Dermis microvascular lymphatic vessel endothelial cell (primary cell): ENCODE results near the gene TOM1L2. TPM values are rescaled to one million over a fixed set of nuclear protein-coding genes. Genes with fewer than 3 reads are reported as not detected.

Experiments
- DNase-seq, 2 donors: peaks; one replicate each; pipeline versions ENCODE4 v3.0.0 to v3.0.0-alpha.2; 2010; ENCODE audit warnings: low read depth in 2 of 2
- total RNA-seq: library from RNA; depleted of rRNA; stranded (reverse); fragments of >200 nt; gene quantifications from 2 replicates; pipeline ENCODE4 v1.2.1, GENCODE V29; 2014

Gene TOM1L2
- total RNA-seq, 1 donor from 2014 or later = 11.2 TPM

DNA sequence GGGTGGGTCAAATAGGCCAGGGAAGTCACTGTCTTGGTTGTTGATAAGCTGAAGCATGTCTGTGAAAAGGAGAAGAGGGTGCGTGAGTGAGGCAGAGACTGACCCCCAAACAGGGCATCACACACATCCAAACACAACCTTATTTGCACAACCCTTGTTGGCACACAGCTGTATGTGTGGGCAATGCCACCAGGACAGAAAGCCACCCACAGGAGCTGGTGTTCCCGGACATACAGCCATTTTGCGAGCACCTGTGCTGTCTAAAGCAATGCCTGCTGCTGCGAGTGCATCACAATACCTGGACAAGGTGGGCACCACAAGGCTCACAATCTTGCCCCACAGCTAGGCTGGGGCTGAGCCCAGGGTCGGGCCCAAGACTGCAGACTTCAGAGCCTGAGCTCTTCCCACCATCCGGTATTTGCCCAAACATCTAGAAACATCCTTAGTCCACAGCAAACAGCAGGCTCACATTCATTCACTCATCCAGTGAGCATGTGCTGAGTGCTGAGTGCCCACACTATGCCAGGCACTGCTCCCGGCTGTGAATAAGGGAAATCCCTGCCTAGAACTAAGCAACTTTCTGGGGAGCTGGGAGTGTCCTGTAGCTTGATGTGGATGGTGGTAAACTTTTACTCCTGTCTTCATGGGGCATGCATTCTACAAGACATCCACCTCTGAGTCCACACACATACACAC, 151.6 kb downstream of the TOM1L2 start:
- no peak for DNase-seq

DNA sequence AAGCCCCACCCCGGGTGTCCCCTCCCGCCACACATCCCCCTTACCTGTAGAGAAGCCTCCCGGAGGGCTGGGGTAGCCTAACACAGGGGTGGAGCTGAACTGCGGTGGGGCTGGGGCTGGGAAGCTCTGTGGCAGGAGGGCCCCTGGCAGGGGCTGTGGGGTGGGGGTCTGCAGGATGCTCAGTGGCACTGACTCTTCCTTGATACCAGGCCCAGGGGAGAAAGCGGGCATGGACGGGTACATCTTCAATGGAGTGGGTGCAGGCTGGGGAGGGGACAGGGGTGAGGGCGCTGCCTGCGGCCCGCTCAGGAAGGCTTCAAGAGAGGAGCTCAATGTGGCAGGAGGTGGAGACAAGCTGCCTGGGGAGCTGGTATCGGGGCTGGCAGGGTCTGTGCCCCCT, 152.2 kb downstream of the TOM1L2 start:
- DNase-seq = no peak

DNA sequence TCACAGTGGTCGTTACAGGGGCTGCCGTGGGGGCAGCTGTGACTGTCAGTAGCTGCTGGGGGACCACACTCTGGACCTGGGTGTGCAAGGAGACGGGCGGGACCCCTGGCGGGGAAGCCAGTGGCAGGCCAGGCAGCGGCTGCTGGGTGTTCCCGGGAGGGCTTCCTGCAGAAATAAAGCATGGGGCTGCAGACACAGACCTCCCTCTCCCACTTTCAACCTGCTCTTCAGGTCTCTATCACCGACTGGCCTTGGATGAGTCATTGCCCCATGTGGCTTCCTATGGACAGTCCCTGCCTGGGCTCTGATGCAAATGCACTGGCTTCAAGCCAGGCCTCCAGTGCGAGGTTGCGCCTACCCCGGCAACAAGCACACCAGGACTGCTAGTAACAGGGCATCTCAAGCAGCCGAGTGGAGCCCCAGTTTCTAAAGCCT, 152.6 kb downstream of the TOM1L2 start:
- peak; percentile 92 to 96 for DNase-seq

DNA sequence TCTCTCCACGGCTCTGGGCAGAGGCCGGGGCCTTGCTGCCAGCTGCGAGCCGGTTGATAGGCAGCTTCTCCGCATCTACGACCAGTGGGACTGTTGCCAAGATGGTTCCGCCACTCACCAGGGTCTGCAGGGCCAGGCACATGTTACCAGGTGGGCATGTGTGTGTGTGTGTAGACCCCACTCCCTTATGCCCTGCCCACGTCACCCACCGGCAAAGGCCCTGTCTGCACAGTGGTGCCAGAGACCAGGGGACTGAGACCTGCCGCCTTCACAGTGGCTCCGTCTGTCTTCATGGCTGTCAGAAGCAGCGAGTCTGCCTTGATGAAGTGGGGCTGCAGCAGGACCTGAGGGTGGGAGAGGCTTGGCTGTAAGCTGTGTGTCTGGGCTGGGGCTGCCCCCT, 153.1 kb downstream of the TOM1L2 start:
- no peak for DNase-seq

DNA sequence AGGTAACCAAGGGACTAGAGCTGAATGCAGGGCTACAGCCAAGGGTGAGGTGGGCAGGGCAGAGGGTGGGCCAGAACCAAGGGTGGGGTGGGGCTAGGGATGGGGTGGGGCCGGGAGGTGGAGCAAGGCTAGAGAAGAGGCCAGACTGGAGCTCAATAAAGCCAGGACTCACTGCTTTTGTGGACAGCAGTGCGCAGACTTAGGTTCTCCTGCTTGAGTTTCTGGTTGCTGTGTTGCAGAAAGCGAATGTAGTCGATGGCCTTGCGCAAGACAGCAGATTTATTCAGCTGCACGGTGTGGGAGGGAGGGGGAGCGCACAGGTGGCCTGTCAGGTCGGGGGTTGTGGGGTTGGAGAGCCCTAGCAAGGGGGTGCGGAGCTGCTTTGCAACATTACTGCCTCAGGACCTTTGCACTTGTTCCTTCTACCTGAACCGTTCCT, 154.1 kb downstream of the TOM1L2 start:
- no peak for DNase-seq

DNA sequence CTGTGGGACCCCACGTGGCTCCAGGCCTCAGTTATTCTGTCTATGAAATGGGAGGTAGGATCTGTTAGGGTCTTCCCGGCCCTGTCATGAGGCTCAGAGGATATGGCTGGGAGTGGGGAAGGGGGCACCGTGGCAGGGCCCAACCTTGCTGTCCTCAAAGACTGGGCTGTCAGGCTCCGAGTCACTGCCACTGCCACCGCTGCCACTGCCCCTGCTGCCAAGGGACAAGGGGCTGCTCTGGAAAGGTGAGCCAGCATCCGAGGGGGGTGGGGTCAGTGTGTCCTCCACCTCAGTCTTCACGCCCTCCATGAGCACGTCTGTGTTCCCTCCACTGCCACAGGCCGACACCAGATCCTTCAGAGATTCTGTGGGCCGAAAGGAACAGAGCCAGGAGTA, 154.7 kb downstream of the TOM1L2 start:
- no peak for DNase-seq

DNA sequence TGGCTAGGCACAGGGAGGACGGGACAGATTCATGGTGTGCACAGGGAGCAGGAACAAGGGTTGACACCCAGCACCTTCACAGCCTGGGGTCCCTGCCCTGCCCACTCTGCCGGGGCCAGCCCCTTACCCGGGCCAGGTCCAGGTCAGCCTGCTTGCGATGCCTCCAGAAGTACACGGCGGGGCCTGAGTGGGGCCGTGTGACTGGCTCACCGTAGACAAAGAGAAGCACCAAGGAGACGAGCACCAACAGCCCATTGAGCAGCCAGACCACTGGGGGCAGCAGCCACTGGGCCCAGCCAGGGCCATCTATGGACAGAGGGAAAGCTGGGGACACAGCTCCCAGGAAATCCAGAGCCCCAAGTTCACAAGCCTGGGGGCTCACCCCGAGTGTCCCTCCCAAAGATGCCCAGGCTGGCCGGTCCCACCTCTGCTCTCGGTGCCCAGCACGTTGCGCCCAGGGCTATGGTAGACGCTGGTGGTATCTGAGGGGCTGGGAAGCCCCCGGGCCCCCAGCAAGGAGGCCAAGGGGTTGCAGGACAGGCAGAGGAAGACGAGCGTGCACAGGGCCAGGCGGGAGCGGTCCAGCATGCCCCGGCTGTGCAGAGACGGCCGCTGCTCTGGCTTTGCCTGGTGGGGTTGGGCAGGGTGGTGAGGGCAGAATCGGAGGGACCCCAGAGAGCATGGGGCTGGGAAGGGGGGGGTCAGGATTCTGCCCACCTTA, 155.2 kb downstream of the TOM1L2 start:
- DNase-seq = no peak

DNA sequence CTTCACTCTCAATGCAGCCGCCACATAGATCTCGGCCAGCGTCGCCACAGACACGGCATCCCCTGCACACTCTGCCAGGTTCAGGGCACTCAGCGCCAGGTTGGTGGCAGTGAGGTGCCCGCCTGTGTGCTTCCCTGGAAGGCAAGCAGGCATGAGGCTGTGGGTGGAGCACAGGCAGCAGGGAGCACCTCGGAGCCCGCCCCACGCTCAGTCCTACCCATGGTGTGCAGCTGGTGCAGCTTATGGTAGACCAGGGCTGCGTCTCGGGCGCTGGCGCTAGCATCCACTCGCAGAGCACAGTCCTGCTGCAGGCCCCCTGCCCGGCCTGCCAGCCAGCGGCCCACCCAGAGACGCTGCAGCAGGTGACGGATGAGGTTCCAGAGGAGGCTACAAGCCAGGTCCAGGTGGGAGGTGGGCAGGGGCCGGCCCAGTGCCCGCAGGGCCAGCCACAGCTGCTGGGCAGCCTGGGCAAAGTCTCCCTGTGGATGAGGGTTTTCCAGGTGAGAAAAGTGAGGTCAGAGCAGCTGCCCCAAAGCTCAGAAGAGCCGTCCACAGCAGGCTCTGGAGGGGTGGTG, 155.9 kb downstream of the TOM1L2 start:
- DNase-seq = no peak

DNA sequence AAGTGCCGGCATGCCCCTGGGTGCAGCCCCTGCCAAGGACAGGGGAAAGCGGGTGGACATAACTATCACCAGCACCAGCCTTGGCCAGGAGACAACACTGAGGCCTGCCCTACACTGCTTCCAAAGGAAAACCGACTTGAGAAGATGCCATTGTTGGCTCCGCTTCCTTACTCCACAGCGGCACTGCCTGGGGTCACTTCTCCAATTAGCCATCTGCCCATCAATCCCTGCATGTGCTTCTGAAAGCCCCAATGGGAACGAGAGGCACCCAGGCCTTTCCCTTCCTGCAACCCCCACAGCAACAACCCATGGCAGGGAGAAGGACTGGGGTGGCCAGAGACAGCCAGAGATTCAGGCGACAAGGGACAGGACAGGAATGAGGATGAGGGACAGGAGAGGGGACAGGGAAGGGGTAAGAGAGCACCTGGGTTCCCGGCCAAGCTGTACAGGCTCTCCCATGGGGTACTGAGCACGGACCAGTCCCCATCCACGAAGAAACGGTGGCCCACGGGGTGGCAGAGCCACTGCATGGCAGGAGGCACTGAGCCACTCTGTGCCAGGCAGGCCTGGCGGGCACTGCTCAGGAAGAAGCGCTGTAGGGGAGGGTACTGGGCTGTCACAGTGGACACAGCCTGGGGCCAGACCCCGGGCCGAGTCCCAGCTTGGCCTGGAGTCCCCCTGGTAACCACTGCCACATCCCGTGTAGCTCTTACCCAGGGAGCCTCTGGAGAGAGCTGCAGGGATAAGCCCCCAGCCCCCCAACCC, 156.6 kb downstream of the TOM1L2 start:
- DNase-seq = no peak

DNA sequence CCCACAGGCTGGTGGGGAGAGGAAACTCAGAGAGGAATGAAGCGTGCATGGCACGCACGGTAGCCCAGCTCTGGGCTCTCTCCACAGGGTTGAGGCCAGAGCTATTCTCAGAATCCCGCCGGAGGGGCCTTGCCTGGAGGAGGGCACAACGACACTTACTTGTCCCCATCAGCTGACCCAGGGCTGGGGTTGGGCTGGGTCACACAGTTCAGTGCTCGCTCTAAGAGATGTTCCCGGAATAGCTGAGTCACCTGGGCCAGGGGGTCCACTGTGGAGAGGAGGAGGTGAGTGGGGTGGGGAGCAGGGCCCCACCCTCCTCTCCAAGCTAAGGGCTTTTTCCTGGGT, 157.2 kb downstream of the TOM1L2 start:
- DNase-seq = no peak

DNA sequence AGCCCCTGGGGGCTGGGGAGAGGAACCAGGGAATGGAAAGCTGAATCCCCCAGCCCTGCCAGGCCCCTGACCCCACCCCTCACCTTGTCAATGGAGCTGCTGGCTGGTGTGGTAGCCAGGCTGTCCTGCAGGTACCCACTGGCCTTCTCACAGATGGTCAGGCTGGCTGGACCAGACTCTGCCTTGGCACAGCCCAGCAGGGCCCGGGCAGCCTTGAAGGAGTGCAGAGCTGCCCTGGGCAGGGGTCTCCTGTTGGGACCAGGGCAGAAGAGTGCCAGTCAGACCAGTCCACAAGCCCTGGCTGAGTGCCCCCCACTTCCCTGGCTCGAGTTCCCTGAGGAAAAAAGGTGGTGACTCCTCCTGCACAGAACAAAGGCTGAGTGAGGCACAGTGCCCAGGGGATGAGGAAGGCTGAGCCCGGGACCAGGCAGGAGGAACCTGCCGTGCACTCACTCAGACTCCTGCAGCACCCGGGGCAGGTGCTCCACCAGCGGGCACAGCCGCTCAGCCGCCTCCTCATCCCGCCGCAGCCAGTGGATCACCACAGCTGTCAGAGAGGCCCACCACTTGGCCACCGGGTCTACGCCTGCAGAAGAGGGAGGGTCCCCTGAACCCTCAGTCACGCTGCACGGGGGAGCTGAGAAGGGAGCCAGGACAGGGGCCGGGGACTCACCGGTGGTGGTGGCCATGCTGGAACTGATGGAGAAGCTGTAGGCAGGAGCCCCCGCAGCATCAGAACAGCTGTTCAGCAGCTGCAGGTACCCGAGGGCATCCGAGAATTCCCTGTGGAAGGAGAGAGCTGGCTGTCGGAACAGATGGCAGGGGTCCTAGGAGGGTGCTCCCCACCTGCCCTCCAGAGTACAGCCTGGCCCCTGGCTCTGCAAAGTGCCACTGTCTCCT, 157.8 kb downstream of the TOM1L2 start:
- DNase-seq = no peak

DNA sequence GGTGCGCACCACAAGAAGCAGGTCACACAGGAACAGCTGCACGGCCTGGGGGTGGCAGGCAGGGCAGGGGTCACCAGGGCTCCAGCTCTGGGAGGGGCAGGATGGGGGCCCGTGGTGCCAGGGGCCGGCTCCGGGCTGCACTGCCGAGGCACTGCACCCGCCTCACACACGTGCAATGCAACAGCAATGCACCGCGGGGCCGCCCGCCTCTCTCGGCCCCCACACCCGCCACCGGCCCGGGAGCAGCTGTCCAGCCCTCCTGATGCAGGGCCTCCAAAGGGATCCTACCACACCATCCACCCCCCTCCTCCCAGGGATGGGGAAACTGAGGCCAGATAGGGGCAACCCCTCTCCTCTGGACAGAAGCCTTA, 158.5 kb downstream of the TOM1L2 start:
- no peak for DNase-seq

DNA sequence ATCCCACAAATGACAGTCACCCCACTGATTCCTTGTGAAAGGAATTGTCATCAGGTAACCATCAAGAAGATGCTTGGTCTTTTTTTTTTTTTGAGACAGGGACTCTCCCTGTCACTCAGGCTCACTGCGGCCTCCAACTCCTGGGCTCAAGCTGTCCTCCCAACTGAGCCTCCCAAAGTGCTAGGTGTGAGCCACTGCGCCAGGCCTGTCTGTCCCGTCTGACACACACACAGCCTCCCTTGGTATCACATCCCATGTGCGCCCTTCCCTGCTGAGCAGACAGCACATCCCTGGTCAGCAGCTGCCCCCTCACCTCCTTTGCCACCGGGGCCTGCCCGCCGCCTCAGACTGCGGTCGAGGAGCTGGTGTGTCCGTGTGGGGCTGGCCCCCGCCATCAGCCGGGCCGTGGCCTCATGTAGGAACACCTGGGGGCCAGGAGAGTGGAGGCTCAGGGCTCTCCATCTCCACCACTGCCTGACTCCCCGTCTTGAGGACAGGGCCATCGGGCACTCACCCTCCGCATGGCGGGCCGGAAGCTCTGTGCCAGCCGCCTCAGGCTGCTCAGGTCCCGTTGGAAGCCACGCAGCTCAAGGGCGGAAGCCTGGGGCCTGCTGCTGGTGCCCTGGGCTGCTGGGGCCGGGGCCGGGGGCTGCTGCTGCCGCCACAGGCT, 159.0 kb downstream of the TOM1L2 start:
- DNase-seq = no peak

DNA sequence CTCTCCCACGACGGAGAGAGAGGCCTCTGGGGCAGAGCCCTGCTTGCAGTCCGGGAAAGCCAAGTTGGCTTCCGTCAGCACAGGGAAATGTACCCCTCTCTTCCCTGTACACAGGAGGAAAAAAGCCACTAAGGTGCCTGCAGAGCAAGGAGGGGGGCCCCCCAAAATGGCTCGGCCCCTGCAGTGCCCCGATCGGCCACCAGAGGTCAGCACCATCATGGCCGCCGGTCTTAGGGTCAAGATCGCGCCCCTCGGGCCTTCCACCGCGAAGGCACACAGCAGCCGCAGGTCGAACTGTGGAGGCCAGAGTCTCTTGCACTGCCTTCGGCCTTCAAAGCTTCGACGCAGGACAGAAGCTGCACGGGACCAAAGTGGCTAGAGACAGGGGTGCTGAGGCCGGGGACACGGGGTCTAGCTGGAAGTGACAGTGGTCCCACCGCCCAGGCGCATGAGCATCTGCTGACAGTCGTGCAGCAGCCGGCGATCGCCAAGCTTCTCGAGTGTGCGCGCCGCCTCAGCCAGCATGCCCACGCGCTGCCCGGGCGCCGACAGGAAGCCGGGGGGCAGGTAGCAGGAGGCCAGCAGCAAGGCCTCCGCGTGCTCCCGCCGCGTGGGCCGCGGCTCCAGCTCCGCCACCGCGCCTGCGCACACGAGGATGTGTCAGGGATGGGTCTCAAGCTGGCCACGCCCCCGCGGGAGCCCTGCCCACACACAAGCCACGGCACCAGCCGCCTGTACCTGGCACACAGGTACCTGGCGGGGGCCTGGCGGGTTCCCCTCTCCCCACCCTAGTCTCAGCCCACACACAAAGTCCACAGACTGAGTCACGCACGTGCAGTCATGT, 159.8 kb downstream of the TOM1L2 start:
- DNase-seq = peak in 1 of 2 donors; percentile 53

DNA sequence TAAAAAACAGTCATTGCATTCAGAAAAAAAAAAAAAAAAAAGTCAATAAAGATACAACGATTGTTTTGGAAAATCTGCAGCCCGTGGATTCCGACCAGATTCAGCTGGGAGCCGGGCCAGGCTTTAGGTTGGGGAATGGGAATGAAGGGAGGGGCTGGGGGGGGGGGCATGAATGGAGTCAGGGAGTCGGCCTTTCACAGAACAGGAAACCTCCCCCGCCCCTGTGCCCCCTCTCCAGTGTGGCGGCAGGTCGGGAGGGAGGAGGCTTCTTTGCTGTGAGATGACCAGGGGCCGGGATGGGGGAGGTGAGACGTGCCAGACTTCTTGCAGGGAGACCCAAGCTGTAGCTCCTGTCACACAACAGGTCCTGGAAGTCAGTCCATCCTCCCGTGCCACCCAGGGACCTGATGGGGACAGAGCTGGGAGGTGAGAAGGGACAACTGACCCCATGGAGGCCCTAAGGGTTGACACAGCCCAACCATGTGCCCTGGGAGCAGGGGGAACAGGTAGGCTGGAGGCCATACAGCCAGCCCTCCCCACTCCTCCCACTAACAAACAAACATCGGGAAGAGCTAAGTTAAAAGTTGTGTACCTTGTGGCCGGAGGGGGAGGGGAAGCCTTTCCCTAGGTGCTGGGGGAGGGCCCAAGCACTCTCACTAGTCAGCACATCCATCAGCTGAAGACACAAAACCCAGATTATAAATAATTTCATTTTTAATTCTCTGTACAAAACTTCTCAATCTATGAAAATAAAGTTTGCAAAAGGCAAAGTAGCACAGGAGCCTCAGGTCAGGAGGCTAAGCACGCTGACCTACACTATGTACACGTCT, 160.6 kb downstream of the TOM1L2 start:
- no peak for DNase-seq

DNA sequence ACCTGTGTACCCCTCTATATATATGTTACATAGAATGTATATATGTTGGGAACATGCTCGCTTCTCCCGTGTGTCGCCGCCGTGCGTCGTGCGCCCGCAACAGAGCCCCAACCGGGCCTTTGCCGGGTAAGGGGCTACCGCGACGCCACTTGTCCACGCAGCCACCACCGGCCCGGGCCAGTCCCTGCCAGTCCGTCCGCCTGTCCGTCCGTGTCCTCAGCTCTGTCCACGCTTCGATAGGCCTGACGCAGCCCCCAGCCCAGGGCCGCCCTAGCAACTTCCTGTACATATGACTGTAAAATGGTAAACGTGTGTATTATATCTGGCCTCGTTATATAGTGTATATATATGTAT, 161.3 kb downstream of the TOM1L2 start:
- no peak for DNase-seq

DNA sequence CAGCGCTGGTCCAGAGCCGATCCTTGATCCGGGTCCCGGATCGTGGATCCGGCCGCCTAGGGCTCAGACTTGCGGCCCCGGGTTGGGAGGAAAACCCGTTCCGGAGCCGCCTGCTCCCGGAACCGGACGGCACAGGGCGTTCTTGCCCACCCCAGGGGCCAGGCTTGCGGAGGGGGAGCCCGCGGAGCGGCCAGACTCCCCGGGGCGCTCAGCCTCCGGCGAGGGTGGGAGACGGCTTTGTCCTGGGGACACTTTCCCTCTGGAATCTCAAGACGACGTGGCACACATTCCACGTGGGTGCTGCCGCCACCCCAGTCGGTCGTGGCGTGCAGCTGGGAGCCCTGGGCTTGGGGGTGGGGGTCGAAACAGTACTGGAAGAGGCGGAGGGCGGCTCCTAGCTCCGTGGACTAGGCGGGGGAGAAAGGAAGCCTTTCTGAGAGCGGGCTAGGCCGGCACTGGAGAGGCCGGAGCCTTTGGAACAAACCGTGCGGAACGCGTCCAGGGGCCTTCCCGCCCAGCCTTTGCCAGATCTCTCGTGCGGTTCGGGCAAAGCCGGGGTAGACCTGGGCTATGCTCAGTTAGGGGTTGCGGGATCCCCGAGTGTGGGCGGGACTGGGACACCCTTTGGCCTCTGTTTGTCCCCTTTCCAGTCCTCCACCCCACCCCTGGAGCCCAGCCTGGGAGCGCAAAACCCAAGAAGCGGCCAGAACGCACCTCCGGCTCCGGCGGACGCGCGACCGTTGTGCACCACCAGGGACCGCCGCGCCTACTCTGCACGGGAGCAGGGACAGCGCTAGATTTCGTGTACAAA, 161.9 kb downstream of the TOM1L2 start:
- DNase-seq = no peak

DNA sequence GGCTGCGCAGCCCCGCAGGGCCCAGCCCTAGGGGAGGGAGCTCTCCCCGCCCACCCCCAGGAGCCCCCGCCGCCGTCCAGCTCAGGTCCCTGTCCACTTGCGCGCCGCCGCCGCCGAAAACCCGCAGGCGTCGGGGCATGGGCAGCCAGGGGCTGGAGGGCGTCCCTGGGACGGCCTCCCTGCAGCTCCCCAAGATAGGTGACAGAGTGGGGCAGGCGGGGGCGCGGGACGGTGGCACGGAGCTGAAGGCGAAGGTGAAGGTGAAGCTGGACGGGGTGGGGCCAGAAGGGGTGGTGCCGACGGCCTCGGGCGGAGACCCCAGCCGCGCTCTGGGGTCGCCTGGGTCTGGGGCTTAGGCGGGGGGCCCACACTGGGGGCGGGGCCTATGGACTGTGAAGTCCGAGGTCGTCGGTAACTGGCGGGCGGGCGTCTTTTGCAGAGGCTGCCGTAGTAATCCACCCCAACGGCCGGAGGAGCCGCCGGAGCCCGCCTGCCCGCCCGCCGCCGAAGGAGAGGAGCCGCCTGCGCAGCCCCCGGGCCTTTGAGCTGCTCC, 162.6 kb downstream of the TOM1L2 start:
- DNase-seq = no peak
